ACC112 (cell line): Measurements from ENCODE around the gene GPR84.

Experiments used
- H2AFZ ChIP-seq: fragments of 200-600 bp; sonication (generic); one replicate; pipeline ENCODE4 v1.6.0; 2017; ENCODE audit warnings: antibody characterized with exemption, low read length; ENCODE audit not compliant: unreplicated experiment
- H3K27ac ChIP-seq: fragments of 200-600 bp; sonication (generic); 2 replicates; pipeline ENCODE4 v1.5.1; 2014; ENCODE audit warnings: low read depth, mild to moderate bottlenecking, antibody characterized with exemption, low read length, moderate library complexity
- H3K27me3 ChIP-seq: fragments of 200-600 bp; sonication (generic); 2 replicates; pipeline ENCODE4 v1.6.1; 2014; ENCODE audit warnings: mild to moderate bottlenecking, antibody characterized with exemption, low read length, moderate library complexity, mixed read lengths; ENCODE audit not compliant: insufficient read depth
- H3K36me3 ChIP-seq: fragments of 200-600 bp; sonication (generic); 2 replicates; pipeline ENCODE4 v1.6.1; 2016; ENCODE audit warnings: mild to moderate bottlenecking, antibody characterized with exemption, low read length, moderate library complexity, mixed read lengths; ENCODE audit not compliant: insufficient read depth
- H3K4me1 ChIP-seq: fragments of 200-600 bp; sonication (generic); one replicate; pipeline ENCODE4 v1.6.1; 2016; ENCODE audit warnings: low read length, mixed read lengths; ENCODE audit not compliant: insufficient read depth, unreplicated experiment, control insufficient read depth
- H3K4me3 ChIP-seq: fragments of 200-600 bp; sonication (generic); 2 replicates; pipeline ENCODE4 v1.5.1; 2014; ENCODE audit warnings: mild to moderate bottlenecking, low read depth, low read length
- H3K79me2 ChIP-seq: fragments of 200-600 bp; sonication (generic); one replicate; pipeline ENCODE4 v1.6.0; 2016; ENCODE audit warnings: low read length; ENCODE audit not compliant: control insufficient read depth, unreplicated experiment, insufficient read depth

The GPR84 gene

DNA sequence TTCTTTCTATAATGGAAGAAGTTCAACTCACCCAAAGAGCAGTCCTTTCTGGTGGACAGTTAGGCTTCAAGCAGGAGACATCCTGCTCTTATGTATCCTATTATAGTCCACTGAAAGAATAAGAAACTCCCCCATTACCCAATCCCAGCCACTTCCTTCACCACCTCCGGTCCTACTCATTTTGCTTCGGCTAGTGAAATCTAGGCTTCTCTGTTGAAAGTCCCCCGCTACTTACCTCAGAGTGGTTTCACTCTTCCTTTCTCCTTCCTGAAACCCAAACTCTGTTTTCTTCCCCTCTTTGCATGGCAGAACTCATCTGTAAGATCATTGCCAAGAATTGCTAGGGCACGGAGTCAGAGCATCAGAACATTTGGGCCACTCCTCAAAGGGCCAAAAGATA lies at the start of gene GPR84:
TSS of gene GPR84 (minus strand) at position 74 of the 400 bp plus-strand sequence. CDS start 635 bp downstream, outside the sequence.
- no peak within 1 kb of the TSS for H3K27ac ChIP-seq
- H3K79me2 ChIP-seq, result no peaks in the 10 kb centered on the region
- no peak within 1 kb of the TSS for H2AFZ ChIP-seq
- H3K4me3 ChIP-seq, result no peak within 1 kb of the TSS
- peaks cover 20% of the 10 kb centered on the region for H3K4me1 ChIP-seq
- no peaks in the 10 kb centered on the region for H3K27me3 ChIP-seq
- H3K36me3 ChIP-seq, result no peaks in the 10 kb centered on the region

- Histone ChIP-seq H3K27me3 (no peaks in the 10 kb centered on the region), H3K4me1 (peaks cover 64% of the 10 kb centered on the region), H3K79me2 (peaks cover 95% of the 10 kb centered on the region), H3K27ac (peak overlapping the region; percentile 96), H2AFZ (no peak overlapping the region), H3K4me3 (peak overlapping the region; percentile 64), H3K36me3 (peaks cover 13% of the 10 kb centered on the region; the same call in 1 of the 2 replicates)
These were observed 49.3 kb upstream of the GPR84 start for GRCh38 chr12:54413284-54414190.

DNA sequence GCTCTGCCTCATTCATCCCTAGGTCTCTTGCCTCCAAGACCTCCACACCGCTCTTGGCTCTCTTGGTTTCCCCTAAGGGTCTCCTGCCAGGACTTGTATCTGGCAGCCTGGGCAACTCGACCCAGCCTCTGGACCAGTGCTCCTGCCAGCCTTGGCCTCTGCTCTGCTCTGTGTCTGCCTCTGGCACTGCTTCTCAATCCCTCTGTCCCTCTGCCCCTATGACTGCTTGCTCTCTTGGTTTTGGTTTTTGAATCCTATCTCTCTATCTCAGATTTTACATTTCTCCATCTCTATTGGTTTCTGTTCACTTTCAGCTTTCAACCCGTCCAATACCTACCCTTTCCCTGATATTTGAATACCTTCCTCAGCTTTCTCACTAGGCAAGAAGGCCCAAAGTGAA lies 48.5 kb upstream of the GPR84 start:
- Histone ChIP-seq H3K27ac (peak overlapping the region; percentile 96), H3K27me3 (no peaks in the 10 kb centered on the region), H3K79me2 (peaks cover 93% of the 10 kb centered on the region), H3K4me3 (peak overlapping the region; percentile 64), H2AFZ (no peak overlapping the region), H3K36me3 (peaks cover 13% of the 10 kb centered on the region; the same call in 1 of the 2 replicates), H3K4me1 (peaks cover 69% of the 10 kb centered on the region)

GRCh38 chr12:54412348-54412747 lies 48.1 kb upstream of the GPR84 start:
- Histone ChIP-seq H3K79me2 (peaks cover 89% of the 10 kb centered on the region), H3K36me3 (peaks cover 16% of the 10 kb centered on the region), H3K27me3 (no peaks in the 10 kb centered on the region), H3K4me1 (peaks cover 74% of the 10 kb centered on the region), H3K27ac (peak overlapping the region; percentile 96), H3K4me3 (peak overlapping the region; percentile 64; the same call in 1 of the 2 replicates), H2AFZ (no peak overlapping the region)

- peak overlapping the region; percentile 96 for H3K27ac ChIP-seq
- peak overlapping the region; percentile 64; the same call in 1 of the 2 replicates for H3K4me3 ChIP-seq
- no peaks in the 10 kb centered on the region for H3K27me3 ChIP-seq
- peaks cover 88% of the 10 kb centered on the region for H3K79me2 ChIP-seq
- H2AFZ ChIP-seq, result no peak overlapping the region
- H3K4me1 ChIP-seq, result peaks cover 73% of the 10 kb centered on the region
- H3K36me3 ChIP-seq, result peaks cover 22% of the 10 kb centered on the region
These were observed 47.3 kb upstream of the GPR84 start for GRCh38 chr12:54411391-54412241.

DNA sequence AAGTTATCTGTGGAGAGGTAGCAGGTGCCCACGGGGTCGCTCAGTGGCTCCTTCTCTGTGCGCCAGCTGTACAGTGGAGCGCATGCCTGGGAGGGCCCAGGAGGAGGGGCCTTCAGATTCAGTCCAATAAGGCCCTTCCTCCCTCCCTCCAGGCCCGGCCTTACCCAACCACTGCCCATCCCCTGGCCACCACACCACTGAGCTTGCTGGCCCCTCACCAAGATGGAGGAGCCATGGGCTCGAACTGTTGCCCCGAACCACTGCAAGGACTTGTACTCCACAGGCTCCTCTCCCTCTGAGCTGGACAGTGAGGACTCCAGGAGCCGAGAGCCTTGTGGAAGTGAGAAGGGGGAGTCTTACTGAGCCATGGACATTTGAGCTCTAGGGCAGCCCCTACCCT lies 45.0 kb upstream of the GPR84 start:
- H3K79me2 ChIP-seq, result peaks cover 77% of the 10 kb centered on the region
- peaks cover 54% of the 10 kb centered on the region for H3K4me1 ChIP-seq
- H3K27ac ChIP-seq, result peak overlapping the region; percentile 24
- no peak overlapping the region for H2AFZ ChIP-seq
- no peaks in the 10 kb centered on the region for H3K27me3 ChIP-seq
- H3K4me3 ChIP-seq, result no peak overlapping the region
- peaks cover 41% of the 10 kb centered on the region for H3K36me3 ChIP-seq

DNA sequence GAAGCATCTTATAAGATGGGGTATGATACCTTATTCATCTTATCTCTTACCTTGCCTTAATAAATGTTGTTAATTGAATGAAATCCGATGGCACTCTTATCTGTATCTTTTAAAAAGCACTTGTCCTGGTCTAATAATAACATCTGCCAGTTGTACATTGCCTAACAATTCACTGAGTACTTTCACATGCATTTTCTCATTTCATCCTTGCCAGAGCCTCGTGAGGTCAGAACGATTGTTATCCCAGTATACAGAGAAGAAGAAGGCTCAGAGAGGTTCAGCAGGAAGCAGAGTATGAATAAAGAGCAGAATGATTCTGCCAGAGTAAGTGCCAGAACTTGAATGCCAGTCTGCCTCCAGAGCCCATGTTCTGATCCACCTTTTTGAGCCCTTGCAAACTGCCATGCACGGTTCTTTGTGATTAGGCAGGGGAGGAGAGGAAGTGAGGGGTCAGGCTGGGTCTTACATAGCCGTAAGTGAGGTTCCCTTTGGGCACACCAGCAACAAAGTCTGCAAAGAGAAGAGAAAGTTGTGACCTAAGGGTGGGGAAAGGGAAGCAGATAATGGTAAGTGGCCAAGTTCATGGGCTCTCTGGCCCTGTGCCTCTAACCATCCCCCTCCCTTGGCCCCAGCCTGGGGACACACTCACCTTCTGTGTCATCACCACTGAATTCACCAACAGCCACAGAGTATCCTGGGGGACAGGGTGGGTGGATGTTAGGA lies 43.1 kb upstream of the GPR84 start:
- Histone ChIP-seq H3K27ac (peak overlapping the region; percentile 45), H3K4me1 (peaks cover 34% of the 10 kb centered on the region), H2AFZ (no peak overlapping the region), H3K36me3 (peaks cover 58% of the 10 kb centered on the region), H3K4me3 (no peak overlapping the region), H3K27me3 (no peaks in the 10 kb centered on the region), H3K79me2 (peaks cover 58% of the 10 kb centered on the region)

GRCh38 chr12:54405573-54405972 lies 41.3 kb upstream of the GPR84 start:
- Histone ChIP-seq H3K27ac (peak overlapping the region; percentile 20; the same call in 1 of the 2 replicates), H3K36me3 (peaks cover 62% of the 10 kb centered on the region), H2AFZ (no peak overlapping the region), H3K4me3 (no peak overlapping the region), H3K27me3 (no peaks in the 10 kb centered on the region), H3K79me2 (peaks cover 44% of the 10 kb centered on the region), H3K4me1 (peaks cover 20% of the 10 kb centered on the region)

- peaks cover 18% of the 10 kb centered on the region for H3K4me1 ChIP-seq
- H3K4me3 ChIP-seq, result no peak overlapping the region
- H3K36me3 ChIP-seq, result peaks cover 65% of the 10 kb centered on the region
- no peak overlapping the region for H2AFZ ChIP-seq
- peak overlapping the region; percentile 20; the same call in 1 of the 2 replicates for H3K27ac ChIP-seq
- H3K27me3 ChIP-seq, result no peaks in the 10 kb centered on the region
- H3K79me2 ChIP-seq, result peaks cover 40% of the 10 kb centered on the region
These were observed 40.8 kb upstream of the GPR84 start for GRCh38 chr12:54405106-54405505.
